Sigmoid colon (tissue), 7 donors: ENCODE data around the gene TAP1. TPM values are rescaled to one million over a fixed set of nuclear protein-coding genes. Genes with fewer than 3 reads are reported as not detected.
"Not testable (repeated sequence)": the region's sequence is repeated elsewhere in the genome, so short reads cannot be mapped to it uniquely, and the experiment has no call there.

Experiments used
- DNase-seq: peaks from one replicate; pipeline ENCODE4 v3.0.0-alpha.2; 2019
- H3K27ac ChIP-seq, 4 donors: fragments of 200-600 bp; sonication (generic); one replicate each; pipeline ENCODE4 v1.5.1; 2016 to 2019; ENCODE audit warnings: mild to moderate bottlenecking in 1 of 4
- H3K27me3 ChIP-seq, 3 donors: fragments of 200-600 bp; sonication (generic); one replicate each; pipeline ENCODE4 v1.5.1; 2019; ENCODE audit warnings: mild to moderate bottlenecking in 1 of 3
- H3K36me3 ChIP-seq, 4 donors: fragments of 200-600 bp; sonication (generic); one replicate each; pipeline ENCODE4 v1.5.1; 2016 to 2019
- H3K4me1 ChIP-seq, 4 donors: fragments of 200-600 bp; sonication (generic); one replicate each; pipeline ENCODE4 v1.5.1; 2017 to 2019
- H3K4me3 ChIP-seq, 4 donors: fragments of 200-600 bp; sonication (generic); one replicate each; pipeline ENCODE4 v1.5.1; 2017 to 2019; ENCODE audit warnings: mild to moderate bottlenecking in 2 of 4, moderate library complexity in 1 of 4
- H3K9me3 ChIP-seq, 4 donors: fragments of 200-600 bp in 3 of 4; sonication (generic) in 3 of 4; one replicate each; pipeline versions ENCODE4 v1.5.1 to v1.6.1; 2013 to 2019
- EP300 ChIP-seq, 4 donors: sonication (generic); formaldehyde crosslinking; IDR thresholded peaks; one replicate each; pipeline ENCODE4 v1.6.1; 2017; ENCODE audit warnings: antibody characterized with exemption in 4 of 4
- POLR2A ChIP-seq, 2 donors: fragments of 450-650 bp; IDR thresholded peaks; one replicate each; pipeline ENCODE4 v1.6.1; 2016; ENCODE audit warnings: antibody characterized with exemption in 2 of 2, mild to moderate bottlenecking in 2 of 2, moderate library complexity in 2 of 2
- POLR2AphosphoS5 ChIP-seq, 4 donors: sonication (generic); formaldehyde crosslinking; IDR thresholded peaks; one replicate each; pipeline ENCODE4 v1.6.1; 2017; ENCODE audit warnings: antibody characterized with exemption in 4 of 4
- WGBS, 2 donors: extraction: QIAGEN DNeasy Blood & Tissue Kit; methylation state at CpG; one replicate each; pipeline ENCODE4 v1.1.7; 2013; 5-methylcytosine and 5-hydroxymethylcytosine counted together
- intact Hi-C: fragments of 100-400 bp; cut with DNase I; formaldehyde crosslinking; loops from one replicate; pipeline ENCODE4 v1.15.1; 2023
- polyA plus RNA-seq, 3 donors: library from polyadenylated mRNA; stranded (reverse); fragments of 200-250 nt; gene quantifications; one replicate each; pipeline ENCODE4 v1.2.3, GENCODE V29; 2013
- total RNA-seq, 4 donors: library from RNA; depleted of rRNA; stranded (reverse); fragments of >200 nt; gene quantifications; one replicate each; pipeline ENCODE4 v1.1.0, GENCODE V29; 2016
- TF ChIP-seq, protein P1 (sequence below), 4 experiments: fragments of 450-650 bp in 3 of 4; fragments of 200-600 bp in 1 of 4; IDR thresholded peaks; one replicate each; pipeline ENCODE4 v1.5.1; 2016 to 2019; ENCODE audit warnings: antibody characterized with exemption in 4 of 4, mild to moderate bottlenecking in 3 of 4, moderate library complexity in 2 of 4
- donor health status: healthy with polysubstance abuse.
- donor health status: Bipolar disorder and iron deficiency.
- donor health status: healthy.

The TAP1 gene
- total and polyA plus RNA-seq, 7 donors: 11.4 to 211 (median 23.5) TPM

DNA sequence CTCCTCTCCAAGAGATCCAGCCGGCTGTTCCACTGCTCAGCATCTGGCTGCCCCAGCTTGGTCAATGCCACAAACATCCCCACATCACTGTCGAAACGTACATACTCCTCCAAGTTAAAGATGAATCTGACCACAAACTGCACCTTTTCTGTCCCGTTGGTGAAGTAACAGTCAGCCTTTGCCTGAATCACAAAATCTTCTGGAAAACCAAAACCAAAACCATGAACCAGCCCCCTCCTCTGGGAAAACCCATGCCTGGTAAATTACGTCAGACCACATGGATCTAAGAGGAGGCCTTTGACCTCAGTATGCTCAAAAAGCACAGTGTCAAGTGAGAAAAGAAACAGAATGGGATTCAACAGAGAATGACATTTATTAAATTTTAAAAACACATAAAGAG, 38.4 kb downstream of the TAP1 start:
- H3K27ac ChIP-seq: no peak overlapping the region
- no peak for DNase-seq
- no peaks in the 10 kb centered on the region for H3K4me1 ChIP-seq
- no peak for TF ChIP-seq EP300 (IDR thresholded peaks at IDR 0.05)
- no peak for TF ChIP-seq POLR2AphosphoS5 (IDR thresholded peaks at IDR 0.05)
- TF ChIP-seq, protein P1, sequence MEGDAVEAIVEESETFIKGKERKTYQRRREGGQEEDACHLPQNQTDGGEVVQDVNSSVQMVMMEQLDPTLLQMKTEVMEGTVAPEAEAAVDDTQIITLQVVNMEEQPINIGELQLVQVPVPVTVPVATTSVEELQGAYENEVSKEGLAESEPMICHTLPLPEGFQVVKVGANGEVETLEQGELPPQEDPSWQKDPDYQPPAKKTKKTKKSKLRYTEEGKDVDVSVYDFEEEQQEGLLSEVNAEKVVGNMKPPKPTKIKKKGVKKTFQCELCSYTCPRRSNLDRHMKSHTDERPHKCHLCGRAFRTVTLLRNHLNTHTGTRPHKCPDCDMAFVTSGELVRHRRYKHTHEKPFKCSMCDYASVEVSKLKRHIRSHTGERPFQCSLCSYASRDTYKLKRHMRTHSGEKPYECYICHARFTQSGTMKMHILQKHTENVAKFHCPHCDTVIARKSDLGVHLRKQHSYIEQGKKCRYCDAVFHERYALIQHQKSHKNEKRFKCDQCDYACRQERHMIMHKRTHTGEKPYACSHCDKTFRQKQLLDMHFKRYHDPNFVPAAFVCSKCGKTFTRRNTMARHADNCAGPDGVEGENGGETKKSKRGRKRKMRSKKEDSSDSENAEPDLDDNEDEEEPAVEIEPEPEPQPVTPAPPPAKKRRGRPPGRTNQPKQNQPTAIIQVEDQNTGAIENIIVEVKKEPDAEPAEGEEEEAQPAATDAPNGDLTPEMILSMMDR (IDR thresholded peaks at IDR 0.05): no peak
- no peak for TF ChIP-seq POLR2A (IDR thresholded peaks at IDR 0.05)
- intact Hi-C loops: no loop called here
- no peaks in the 10 kb centered on the region for H3K27me3 ChIP-seq
- no peak overlapping the region for H3K4me3 ChIP-seq
- 70 to 80% methylated on average over 5 of the region's 5 CpGs for WGBS, 2 donors
- no peaks in the 10 kb centered on the region for H3K36me3 ChIP-seq
- H3K9me3 ChIP-seq: no peaks in the 10 kb centered on the region

DNA sequence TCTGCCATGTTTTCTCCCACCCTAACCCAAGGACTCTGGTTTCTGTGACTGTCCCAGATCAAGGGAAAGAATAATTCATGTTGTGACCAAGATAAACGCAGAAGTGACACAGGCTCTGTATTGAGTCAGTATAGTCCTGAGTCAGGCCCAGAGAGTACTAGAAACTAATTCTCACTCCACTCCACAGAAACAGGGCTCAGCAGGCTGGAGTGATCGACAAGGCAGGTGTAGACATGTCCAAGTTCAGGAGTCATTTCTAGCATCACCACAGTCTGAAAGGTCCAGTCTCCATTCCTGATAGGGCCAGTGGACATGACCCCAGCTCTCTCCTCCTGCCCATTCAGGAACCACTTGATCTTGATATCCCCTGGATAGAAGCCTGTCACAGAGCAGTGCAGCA, 39.4 kb downstream of the TAP1 start:
- Histone ChIP-seq H3K27me3 (no peaks in the 10 kb centered on the region), H3K9me3 (no peaks in the 10 kb centered on the region), H3K4me1 (no peaks in the 10 kb centered on the region), H3K27ac (no peak overlapping the region), H3K4me3 (no peak overlapping the region), H3K36me3 (no peaks in the 10 kb centered on the region)
- no peak for DNase-seq
- 65 to 90% methylated on average over 2 of the region's 2 CpGs for WGBS, 2 donors
- no peak for TF ChIP-seq POLR2A (IDR thresholded peaks at IDR 0.05)
- intact Hi-C loops: no loop called here

DNA sequence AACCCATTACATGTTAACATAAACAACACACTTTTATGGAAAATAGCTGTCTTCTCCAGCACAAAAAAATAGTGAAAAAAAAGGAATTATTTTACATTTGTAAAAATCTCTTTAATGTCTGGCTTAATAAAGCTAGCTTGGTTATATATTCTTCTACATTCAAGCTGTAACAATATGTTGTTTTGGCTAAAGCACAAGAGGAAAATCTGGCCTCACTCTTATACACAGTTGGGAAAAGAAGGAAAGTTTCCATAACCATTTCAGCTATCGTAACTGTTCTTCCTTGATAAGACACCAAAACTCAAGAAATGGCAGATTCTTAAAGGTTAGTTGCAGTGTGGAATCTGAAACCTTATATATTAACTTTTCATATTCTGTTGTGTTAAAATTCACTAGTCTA, 44.3 kb downstream of the TAP1 start:
- Histone ChIP-seq H3K27ac (no peak overlapping the region), H3K9me3 (no peaks in the 10 kb centered on the region), H3K4me1 (no peaks in the 10 kb centered on the region), H3K27me3 (peaks cover 0 to 18% (median 0%) of the 10 kb centered on the region in 3 donors), H3K36me3 (no peaks in the 10 kb centered on the region), H3K4me3 (no peak overlapping the region)
- 44 to 49% methylated on average over 1 of the region's 1 CpG for WGBS, 2 donors
- intact Hi-C loops: loop anchor here (10.0 kb wide), 1 partner anchor 564 kb away; no protein-coding TSS in a partner anchor
- no peak for DNase-seq
- no peak for TF ChIP-seq POLR2AphosphoS5 (IDR thresholded peaks at IDR 0.05)
- TF ChIP-seq, protein P1 (IDR thresholded peaks at IDR 0.05): no peak
- no peak for TF ChIP-seq POLR2A (IDR thresholded peaks at IDR 0.05)
- TF ChIP-seq EP300 (IDR thresholded peaks at IDR 0.05): no peak

DNA sequence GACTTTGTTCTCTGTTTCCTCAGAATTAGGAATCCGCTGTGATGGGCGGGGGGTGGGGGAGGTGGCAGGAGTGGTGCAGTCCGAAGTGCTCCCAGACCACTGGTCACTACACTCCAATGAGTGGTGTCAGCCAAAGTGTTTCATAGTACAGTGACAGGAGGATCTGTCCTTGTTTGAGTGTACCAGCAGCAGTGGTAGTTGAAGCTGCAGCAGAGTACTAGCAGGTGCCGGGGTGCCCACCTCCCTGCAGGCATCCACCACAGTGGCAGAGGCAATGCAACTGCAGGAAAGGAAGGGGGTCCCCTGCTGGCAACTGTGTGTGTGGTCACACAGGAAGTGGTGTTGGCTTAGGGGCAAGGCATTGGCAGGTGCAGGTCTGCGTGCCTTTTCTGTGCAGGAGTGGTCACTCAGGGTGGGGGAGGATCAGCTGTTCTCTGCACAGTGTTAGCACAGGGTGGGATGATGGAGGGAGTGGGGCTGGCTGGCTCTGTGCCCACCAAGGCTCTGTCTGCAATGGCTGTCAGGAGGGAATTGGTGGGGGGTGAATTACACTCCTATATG, 46.4 kb downstream of the TAP1 start:
- intact Hi-C loops: loop anchor here (10.0 kb wide), 1 partner anchor 562 kb away; no protein-coding TSS in a partner anchor
- Histone ChIP-seq H3K27me3 (peaks cover 0 to 18% (median 0%) of the 10 kb centered on the region in 3 donors), H3K27ac (no peak overlapping the region), H3K4me1 (no peaks in the 10 kb centered on the region), H3K9me3 (no peaks in the 10 kb centered on the region), H3K4me3 (no peak overlapping the region), H3K36me3 (no peaks in the 10 kb centered on the region)
- 81 to 89% methylated on average over 5 of the region's 5 CpGs for whole genome bisulfite sequencing, 2 donors
- no peak for DNase-seq
- TF ChIP-seq POLR2AphosphoS5 (IDR thresholded peaks at IDR 0.05): no peak
- TF ChIP-seq, protein P1 (IDR thresholded peaks at IDR 0.05): no peak
- TF ChIP-seq POLR2A (IDR thresholded peaks at IDR 0.05): no peak
- no peak for TF ChIP-seq EP300 (IDR thresholded peaks at IDR 0.05)

DNA sequence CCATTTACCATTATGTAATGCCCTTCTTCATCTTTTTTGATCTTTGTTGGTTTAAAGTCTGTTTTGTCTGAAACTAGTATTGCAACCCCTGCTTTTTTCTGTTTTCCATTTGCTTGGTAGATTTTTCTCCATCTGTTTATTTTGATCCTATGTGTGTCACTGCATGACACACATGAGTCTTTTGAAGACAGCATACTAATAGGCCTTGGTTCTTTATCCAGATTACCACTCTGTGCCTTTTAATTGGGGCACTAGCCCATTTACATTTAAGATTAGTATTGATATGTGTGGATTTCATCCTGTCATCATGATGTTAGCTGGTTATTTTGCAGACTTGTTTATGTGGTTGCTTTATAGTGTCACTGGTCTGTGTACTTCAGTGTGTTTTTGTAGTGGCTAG, 48.1 kb downstream of the TAP1 start:
- not testable (repeated sequence) for H3K4me1 ChIP-seq
- H3K27me3 ChIP-seq: peaks cover 0 to 33% (median 0%) of the 10 kb centered on the region in 3 donors
- intact Hi-C loops: loop anchor here (10.0 kb wide), 1 partner anchor 561 kb away; no protein-coding TSS in a partner anchor

DNA sequence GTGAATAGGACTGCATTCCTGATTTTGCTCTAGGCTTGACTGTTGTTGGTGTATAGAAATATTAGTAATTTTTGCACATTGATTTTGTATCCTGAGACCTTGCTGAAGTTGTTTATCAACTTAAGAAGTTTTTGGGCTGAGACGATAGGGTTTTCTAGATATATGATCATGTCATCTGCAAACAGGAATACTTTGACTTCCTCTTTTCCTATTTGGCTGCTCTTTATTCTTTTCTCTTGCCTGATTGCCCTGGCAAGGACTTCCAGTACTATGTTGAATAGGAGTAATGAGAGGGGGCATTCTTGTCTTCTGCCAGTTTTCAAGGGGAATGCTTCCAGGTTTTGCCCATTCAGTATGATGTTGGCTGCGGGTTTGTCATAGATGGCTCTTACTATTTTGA, 50.1 kb downstream of the TAP1 start:
- Histone ChIP-seq H3K4me1 (no peaks in the 10 kb centered on the region), H3K9me3 (peaks cover 0 to 6% (median 0%) of the 10 kb centered on the region in 4 donors), H3K27ac (no peak overlapping the region), H3K36me3 (no peaks in the 10 kb centered on the region), H3K27me3 (peaks cover 0 to 49% (median 0%) of the 10 kb centered on the region in 3 donors), H3K4me3 (no peak overlapping the region)
- WGBS, 2 donors: 69 to 72% methylated on average over 2 of the region's 2 CpGs
- no peak for TF ChIP-seq POLR2AphosphoS5 (IDR thresholded peaks at IDR 0.05)
- TF ChIP-seq, protein P1 (IDR thresholded peaks at IDR 0.05): no peak
- no peak for TF ChIP-seq EP300 (IDR thresholded peaks at IDR 0.05)
- no peak for TF ChIP-seq POLR2A (IDR thresholded peaks at IDR 0.05)
- intact Hi-C loops: loop anchor here (10.0 kb wide), 1 partner anchor 559 kb away; no protein-coding TSS in a partner anchor
- no peak for DNase-seq

More for the DNA sequence above, 48.1 kb downstream of the TAP1 start:
- not testable (repeated sequence) for H3K27ac ChIP-seq, H3K4me3 ChIP-seq, DNase-seq, H3K36me3 ChIP-seq, H3K9me3 ChIP-seq
